ENCODE results near the gene NOL3. TPM values are rescaled to one million over a fixed set of nuclear protein-coding genes. Genes with fewer than 3 reads are reported as not detected.

NOL3 gene
- total RNA-seq, 1 donor from 2014 or later = 5.8 TPM

DNA sequence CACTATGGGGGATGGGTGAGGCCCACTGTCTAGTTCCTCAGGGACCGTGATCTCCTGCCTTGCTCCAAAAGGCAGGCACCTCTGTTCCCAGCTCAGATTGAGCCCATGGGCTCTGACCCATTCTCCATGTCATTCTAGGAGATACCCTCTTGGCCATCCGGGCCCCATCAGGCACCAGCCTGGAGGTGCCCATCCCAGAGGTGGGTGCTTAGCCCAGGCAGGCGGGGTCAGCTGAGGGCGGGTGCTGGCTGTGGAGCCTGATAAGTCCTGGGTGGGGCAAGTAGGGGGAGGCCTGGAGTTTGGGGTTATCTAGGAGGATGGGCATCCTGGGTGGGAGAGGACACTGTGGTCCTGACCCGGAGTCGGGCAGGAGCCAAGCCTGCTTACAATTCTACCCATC is 23.9 kb downstream of the NOL3 start:
- Mint-ChIP-seq H3K36me3 (ENCODE audit: low read depth) (peaks cover 9% of the 10 kb centered on the region), H3K9me3 (no peaks in the 10 kb centered on the region), H3K27me3 (ENCODE audit: low read depth) (no peaks in the 10 kb centered on the region), H3K27ac (ENCODE audit: unreplicated experiment) (no peak overlapping the region), H3K4me1 (peaks cover 31% of the 10 kb centered on the region), H3K4me3 (peak overlapping the region; percentile 93)
- no peak for DNase-seq (ENCODE audit: low read depth, low spot score)
- TF ChIP-seq CTCF (conservative IDR thresholded peaks at IDR 0.05) = no peak

- Mint-ChIP-seq H3K4me3 (peak overlapping the region; percentile 80), H3K27ac (ENCODE audit: unreplicated experiment) (no peak overlapping the region), H3K36me3 (ENCODE audit: low read depth) (peaks cover 9% of the 10 kb centered on the region), H3K4me1 (peaks cover 31% of the 10 kb centered on the region), H3K9me3 (no peaks in the 10 kb centered on the region), H3K27me3 (ENCODE audit: low read depth) (no peaks in the 10 kb centered on the region)
- TF ChIP-seq CTCF (conservative IDR thresholded peaks at IDR 0.05) = no peak
- DNase-seq (ENCODE audit: low read depth, low spot score) = no peak
Observed at GRCh38 chr16:67195676-67196075, 25.3 kb downstream of the NOL3 start.

GRCh38 chr16:67196881-67197280 is 26.5 kb downstream of the NOL3 start:
- DNase-seq (ENCODE audit: low read depth, low spot score) = no peak
- peak overlapping the region; percentile 24 for H3K27ac Mint-ChIP-seq (ENCODE audit: unreplicated experiment)
- H3K36me3 Mint-ChIP-seq (ENCODE audit: low read depth) = peaks cover 9% of the 10 kb centered on the region
- H3K4me3 Mint-ChIP-seq = peak overlapping the region; percentile 80
- no peaks in the 10 kb centered on the region for H3K27me3 Mint-ChIP-seq (ENCODE audit: low read depth)
- H3K4me1 Mint-ChIP-seq = peaks cover 25% of the 10 kb centered on the region
- no peak for TF ChIP-seq CTCF (conservative IDR thresholded peaks at IDR 0.05)
- no peaks in the 10 kb centered on the region for H3K9me3 Mint-ChIP-seq

DNA sequence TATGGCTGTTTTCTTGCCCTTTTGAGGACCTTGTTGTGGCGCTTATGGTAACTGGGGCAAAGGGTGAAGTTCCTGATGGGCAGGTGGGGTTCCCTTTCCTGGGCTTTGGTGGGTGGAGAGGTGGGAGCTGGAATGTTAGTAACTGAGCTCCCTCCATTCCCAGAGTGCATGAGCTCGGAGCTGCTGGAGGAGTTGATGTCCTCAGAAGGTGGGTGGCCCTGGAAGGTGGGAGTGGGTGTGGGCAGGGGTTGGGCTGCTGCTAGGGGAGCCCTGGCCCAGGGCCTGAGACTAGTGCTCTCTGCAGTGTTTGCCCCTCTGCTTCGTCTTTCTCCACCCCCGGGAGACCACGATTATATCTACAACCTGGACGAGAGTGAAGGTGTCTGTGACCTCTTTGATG is 27.4 kb downstream of the NOL3 start:
- H3K9me3 Mint-ChIP-seq = no peaks in the 10 kb centered on the region
- peaks cover 20% of the 10 kb centered on the region for H3K4me1 Mint-ChIP-seq
- H3K27ac Mint-ChIP-seq (ENCODE audit: unreplicated experiment) = no peak overlapping the region

DNA sequence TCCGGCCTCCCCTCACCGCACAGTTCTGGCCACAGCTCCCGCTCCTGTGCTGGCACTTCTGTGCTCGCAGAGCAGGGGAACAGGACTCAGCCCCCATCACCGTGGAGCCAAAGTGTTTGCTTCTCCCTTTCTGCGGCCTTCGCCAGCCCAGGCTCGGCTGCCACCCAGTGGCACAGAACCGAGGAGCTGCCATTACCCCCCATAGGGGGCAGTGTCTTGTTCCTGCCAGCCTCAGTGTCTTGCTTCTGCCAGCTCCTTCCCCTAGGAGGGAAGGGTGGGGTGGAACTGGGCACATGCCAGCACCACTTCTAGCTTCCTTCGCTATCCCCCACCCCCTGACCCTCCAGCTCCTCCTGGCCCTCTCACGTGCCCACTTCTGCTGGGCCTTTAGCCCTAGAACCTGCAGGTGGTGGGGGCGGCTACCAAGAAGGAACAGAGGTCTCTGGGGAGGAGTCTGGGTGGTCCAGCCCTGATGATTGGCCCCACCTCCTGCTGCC is 27.9 kb downstream of the NOL3 start:
- H3K4me1 Mint-ChIP-seq = peaks cover 17% of the 10 kb centered on the region
- H3K27ac Mint-ChIP-seq (ENCODE audit: unreplicated experiment) = no peak overlapping the region
- TF ChIP-seq CTCF (conservative IDR thresholded peaks at IDR 0.05) = peak; percentile 46
- H3K27me3 Mint-ChIP-seq (ENCODE audit: low read depth) = no peaks in the 10 kb centered on the region
- no peak for DNase-seq (ENCODE audit: low read depth, low spot score)
- no peaks in the 10 kb centered on the region for H3K9me3 Mint-ChIP-seq
- H3K36me3 Mint-ChIP-seq (ENCODE audit: low read depth) = peaks cover 9% of the 10 kb centered on the region
- peak overlapping the region; percentile 65 for H3K4me3 Mint-ChIP-seq

More for the DNA sequence above, 27.4 kb downstream of the NOL3 start:
- DNase-seq (ENCODE audit: low read depth, low spot score) = no peak
- Mint-ChIP-seq H3K36me3 (ENCODE audit: low read depth) (peaks cover 9% of the 10 kb centered on the region), H3K27me3 (ENCODE audit: low read depth) (no peaks in the 10 kb centered on the region), H3K4me3 (peak overlapping the region; percentile 65)
- TF ChIP-seq CTCF (conservative IDR thresholded peaks at IDR 0.05) = no peak

Data from neural crest cell (in vitro differentiated cells).